K562 (cell line): ENCODE results near the gene GASK1B. TPM values are rescaled to one million over a fixed set of nuclear protein-coding genes. Genes with fewer than 3 reads are reported as not detected.

Source experiments
- ATAC-seq: fragments of 200-7000 bp; cut with Tn5 transposase; 3 replicates; pipeline ENCODE4 v1.9.1; 2020; ENCODE audit warnings: moderate library complexity
- BruUV-seq: library from RNA; stranded (reverse); fragments of 400-500 nt; replicated peaks from 2 replicates; lab custom pipeline; 2021; lab: Mats Ljungman, UMichigan
- CTCF ChIA-PET: fragments of 300-600 bp; formaldehyde crosslinking; extraction: SDS; loops from one replicate; lab custom pipeline; 2021; ENCODE audit warnings: low intra/inter-chr PET ratio; lab: Yijun Ruan, JAX
- POLR2A ChIA-PET: fragments of 300-600, 350-650 bp; sonication (Branson Sonifier 250); formaldehyde crosslinking; extraction: SDS; loops from one replicate; lab custom pipeline; 2021; ENCODE audit warnings: antibody characterized with exemption, inconsistent platforms; lab: Yijun Ruan, JAX
- DNase-seq, 4 experiments: peaks; one replicate each; pipeline versions ENCODE4 v3.0.0 to v3.0.0-alpha.2; 2011 to 2018; ENCODE audit warnings: low spot score in 3 of 4, mixed read lengths in 3 of 4; ENCODE audit errors: extremely low read depth in 1 of 4
- FAIRE-seq: peaks from 2 replicates; lab custom pipeline; 2011; peaks lifted over from hg19 to GRCh38; lab: Jason Lieb, UNC
- H2AFZ ChIP-seq: 2 replicates; pipeline ENCODE4 v1.6.0; 2011; ENCODE audit warnings: low read depth, low read length, control low read depth, inconsistent platforms
- H3K27ac ChIP-seq: fragments of 200-600 bp; 3 replicates; pipeline ENCODE4 v1.8.0; 2011; ENCODE audit warnings: low read depth, mild to moderate bottlenecking, control low read depth, inconsistent platforms, low read length, moderate library complexity, mixed read lengths; ENCODE audit errors: extremely low read depth
- H3K27me3 ChIP-seq, 2 experiments: fragments of 300-600 bp in 1 of 2; 2 replicates in 1 of 2; 3 replicates in 1 of 2; pipeline versions ENCODE4 v1.6.0 to v1.8.0; 2011; ENCODE audit warnings: inconsistent platforms in 2 of 2, low read length in 2 of 2, mild to moderate bottlenecking in 1 of 2, mixed read lengths in 1 of 2, moderate library complexity in 1 of 2; ENCODE audit not compliant: control insufficient read depth in 2 of 2, insufficient read depth in 2 of 2
- H3K36me3 ChIP-seq: fragments of 300-600 bp; 3 replicates; pipeline ENCODE4 v1.8.0; 2011; ENCODE audit warnings: mild to moderate bottlenecking, low read length, inconsistent platforms; ENCODE audit not compliant: control insufficient read depth, insufficient read depth
- H3K4me1 ChIP-seq, 2 experiments: fragments of 200-600 bp in 1 of 2; replicated peaks in 1 of 2; 2 replicates in 1 of 2; 3 replicates in 1 of 2; pipeline versions ENCODE4 v1.5.1 to v1.8.0; 2011; ENCODE audit warnings: inconsistent platforms in 2 of 2, low read length in 2 of 2, mild to moderate bottlenecking in 1 of 2, mixed read lengths in 1 of 2, moderate library complexity in 1 of 2; ENCODE audit not compliant: control insufficient read depth in 2 of 2, insufficient read depth in 2 of 2
- H3K4me2 ChIP-seq: 2 replicates; pipeline ENCODE4 v1.6.1; 2011; ENCODE audit warnings: low read length, control low read depth, inconsistent platforms, mixed read lengths; ENCODE audit not compliant: insufficient read depth
- H3K4me3 ChIP-seq: fragments of 200-600 bp; sonication (generic), shearing (Covaris generic); 2 replicates; pipeline ENCODE4 v1.5.1; 2016; ENCODE audit warnings: control low read depth, inconsistent platforms
- H3K79me2 ChIP-seq: fragments of 200-600 bp; 3 replicates; pipeline ENCODE4 v1.8.0; 2011; ENCODE audit warnings: low read length, inconsistent platforms; ENCODE audit not compliant: control insufficient read depth, insufficient read depth
- H3K9ac ChIP-seq, 2 experiments: 2 replicates each; pipeline versions ENCODE4 v1.6.0 to v1.6.1; 2011; ENCODE audit warnings: low read depth in 2 of 2, low read length in 2 of 2, control low read depth in 1 of 2, inconsistent platforms in 1 of 2, mild to moderate bottlenecking in 1 of 2, mixed read lengths in 1 of 2; ENCODE audit not compliant: insufficient read depth in 1 of 2
- H3K9me1 ChIP-seq: one replicate; pipeline ENCODE4 v1.6.0; 2011; ENCODE audit warnings: inconsistent platforms, mild to moderate bottlenecking, low read length, moderate library complexity; ENCODE audit not compliant: control insufficient read depth, insufficient read depth
- H3K9me3 ChIP-seq: replicated peaks from 2 replicates; pipeline ENCODE4 v1.5.1; 2011; ENCODE audit warnings: low read depth, low read length, inconsistent platforms; ENCODE audit not compliant: control insufficient read depth, insufficient read depth
- H4K20me1 ChIP-seq: replicated peaks from 2 replicates; pipeline ENCODE4 v1.6.1; 2011; ENCODE audit warnings: low read length, inconsistent platforms, mixed read lengths; ENCODE audit not compliant: control insufficient read depth, insufficient read depth
- AFF4 ChIP-seq: sonication (generic); formaldehyde crosslinking; IDR thresholded peaks from 2 replicates; pipeline ENCODE4 v1.8.0; 2023; ENCODE audit warnings: mild to moderate bottlenecking, missing genetic modification reagents
- ARID1B ChIP-seq: fragments of 450-650 bp; IDR thresholded peaks from 2 replicates; pipeline ENCODE4 v1.6.1; 2016; ENCODE audit warnings: antibody characterized with exemption, mild to moderate bottlenecking, inconsistent platforms
- ATF3 ChIP-seq, 2 experiments: fragments of 450-650 bp in 1 of 2; sonication (generic) in 1 of 2; formaldehyde crosslinking in 1 of 2; IDR thresholded peaks in 1 of 2; conservative IDR thresholded peaks in 1 of 2; 2 replicates each; pipeline versions ENCODE4 v1.6.1 to v1.8.1; 2016 to 2023; ENCODE audit warnings: mild to moderate bottlenecking in 2 of 2, moderate library complexity in 2 of 2, inconsistent platforms in 1 of 2, missing genetic modification reagents in 1 of 2
- CEBPG ChIP-seq, 3 experiments: fragments of 200-800 bp in 1 of 3; sonication (Bioruptor generic) in 1 of 3; sonication (generic) in 1 of 3; formaldehyde crosslinking in 1 of 3; IDR thresholded peaks in 2 of 3; conservative IDR thresholded peaks in 1 of 3; 2 replicates each; pipeline versions ENCODE4 v1.6.1 to v1.8.0; 2016 to 2022; ENCODE audit warnings: missing compliant biosample characterization in 2 of 3, missing genetic modification characterization in 2 of 3, mild to moderate bottlenecking in 1 of 3, missing genetic modification reagents in 1 of 3
- EHMT2 ChIP-seq: fragments of 450-650 bp; IDR thresholded peaks from 2 replicates; pipeline ENCODE4 v1.6.1; 2018; ENCODE audit warnings: antibody characterized with exemption
- EP300 ChIP-seq: IDR thresholded peaks from 2 replicates; pipeline ENCODE4 v1.6.1; 2012; ENCODE audit warnings: low read length, improper control_type of control experiment
- GABPA ChIP-seq: fragments of 200-800 bp; sonication (Bioruptor generic); conservative IDR thresholded peaks from 2 replicates; pipeline ENCODE4 v1.6.1; 2016; ENCODE audit warnings: low read depth, missing genetic modification characterization, missing compliant biosample characterization
- HDGF ChIP-seq: fragments of 450-650 bp; IDR thresholded peaks from 2 replicates; pipeline ENCODE4 v1.6.1; 2016
- POLR2B ChIP-seq: fragments of 450-650 bp; IDR thresholded peaks from 2 replicates; pipeline ENCODE4 v1.6.1; 2018; ENCODE audit warnings: low read depth; ENCODE audit not compliant: partially characterized antibody
- POLR3A ChIP-seq: IDR thresholded peaks from 2 replicates; pipeline ENCODE4 v1.6.1; 2011; ENCODE audit warnings: borderline replicate concordance, mild to moderate bottlenecking, moderate library complexity; ENCODE audit not compliant: insufficient read length, insufficient read depth; ENCODE audit errors: extremely low read depth
- RFX1 ChIP-seq: fragments of 450-650 bp; IDR thresholded peaks from 2 replicates; pipeline ENCODE4 v1.6.1; 2016; ENCODE audit warnings: mild to moderate bottlenecking, moderate library complexity
- SMARCA4 ChIP-seq: fragments of 450-650 bp; IDR thresholded peaks from 2 replicates; pipeline ENCODE4 v1.6.1; 2016
- SMARCA5 ChIP-seq: fragments of 450-650 bp; IDR thresholded peaks from 2 replicates; pipeline ENCODE4 v1.6.1; 2016
- SNAPC5 ChIP-seq: fragments of 250-450 bp; sonication (Bioruptor Pico); IDR thresholded peaks from 2 replicates; pipeline ENCODE4 v1.8.0; 2021; ENCODE audit warnings: moderate library complexity, mild to moderate bottlenecking, inconsistent platforms
- TAF9B ChIP-seq: fragments of 450-650 bp; IDR thresholded peaks from 2 replicates; pipeline ENCODE4 v1.6.1; 2018; ENCODE audit warnings: mild to moderate bottlenecking; ENCODE audit not compliant: partially characterized antibody
- TRIM24 ChIP-seq, 2 experiments: fragments of 450-650 bp; IDR thresholded peaks; 2 replicates each; pipeline ENCODE4 v1.6.1; 2016
- XRCC5 ChIP-seq: fragments of 200-400 bp; formaldehyde crosslinking; IDR thresholded peaks from 2 replicates; pipeline ENCODE4 v1.6.1; 2017; ENCODE audit warnings: low read depth, mild to moderate bottlenecking, low read length
- YBX1 ChIP-seq: fragments of 450-650 bp; IDR thresholded peaks from 2 replicates; pipeline ENCODE4 v1.7.1; 2016; ENCODE audit warnings: mild to moderate bottlenecking
- ZBTB17 ChIP-seq: fragments of 450-650 bp; formaldehyde crosslinking; IDR thresholded peaks from 2 replicates; pipeline ENCODE4 v1.4.0; 2020; ENCODE audit warnings: mild to moderate bottlenecking
- ZNF384 ChIP-seq: IDR thresholded peaks from 2 replicates; pipeline ENCODE4 v1.6.1; 2012; ENCODE audit warnings: low read depth, low read length, improper control_type of control experiment
- ZNF583 ChIP-seq: fragments of 250-450 bp; sonication (Bioruptor Pico); IDR thresholded peaks from 2 replicates; pipeline ENCODE4 v1.4.0; 2020
- WGBS: fragments of 100-300 bp; shearing (Covaris generic); methylation state at CpG from one replicate; pipeline ENCODE4 v1.1.6; 2016; ENCODE audit warnings: low coverage, mixed read lengths; ENCODE audit not compliant: insufficient coverage; ENCODE audit errors: missing lambda C conversion rate; 5-methylcytosine and 5-hydroxymethylcytosine counted together
- in situ Hi-C: fragments of 300-500 bp; cut with MboI; formaldehyde crosslinking; loops from 4 replicates; pipeline ENCODE4 v1.15.0; 2018; ENCODE audit warnings: inconsistent platforms, mixed read lengths
- intact Hi-C: fragments of 100-400 bp; cut with micrococcal nuclease; formaldehyde crosslinking; loops from 2 replicates; pipeline ENCODE4 v1.14.2; 2022
- polyA plus RNA-seq, 8 experiments: library from polyadenylated mRNA; depleted of rRNA in 4 of 8; stranded (reverse) in 5 of 8; unstranded in 3 of 8; fragments of >200 nt; fragmentation: Nextera tagmentation in 2 of 8; fragmentation: Illumina TruSeq in 1 of 8; extraction: Ambion mirVana in 2 of 8; extraction: Trizol in 1 of 8; gene quantifications; 2 replicates each; pipeline versions ENCODE4 v1.2.1 to v1.2.3, GENCODE V29; 2011 to 2014; ENCODE audit warnings: inconsistent platforms in 1 of 8, missing spikeins in 1 of 8
- total RNA-seq, 7 experiments: library from RNA; depleted of rRNA in 6 of 7; stranded (reverse); fragments of >200 nt in 6 of 7; fragmentation: Illumina TruSeq in 2 of 7; extraction: Trizol in 2 of 7; gene quantifications; 2 replicates each; pipeline versions ENCODE4 v1.2.1 to v1.2.3, GENCODE V29; 2011 to 2021; ENCODE audit warnings: low replicate concordance in 1 of 7

Gene GASK1B
- total and polyA plus RNA-seq, 9 of the 15 experiments (the other 6 are each of a cell fraction or from before 2014, with no cell fraction given), result 0.13 to 1.2 (median 0.61) TPM

DNA sequence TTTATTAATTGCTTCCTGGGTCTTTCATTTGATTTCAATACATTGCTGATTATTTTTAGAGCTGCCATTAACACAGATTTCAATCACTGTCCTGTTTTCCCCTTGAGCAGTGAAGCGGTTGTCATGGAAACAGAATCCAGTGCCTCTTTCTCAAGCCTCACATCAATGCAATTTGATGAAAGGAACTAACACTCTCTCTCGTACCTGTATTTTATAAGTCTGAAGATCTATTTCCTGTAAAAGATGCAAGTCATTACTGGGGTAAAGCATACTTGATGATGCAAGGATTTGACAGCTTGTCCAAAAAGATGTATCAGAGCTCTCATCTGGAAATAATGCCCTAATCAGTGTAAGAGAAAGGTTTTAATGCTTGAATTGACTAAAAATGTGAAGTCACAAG lies 17.9 kb upstream of the GASK1B start:
- no TSS peak for BruUV-seq
- ChIA-PET CTCF (no interaction called here), POLR2A (no interaction called here)
- Histone ChIP-seq H4K20me1 (no peaks in the 10 kb centered on the region), H3K27ac (no peak overlapping the region), H3K36me3 (no peaks in the 10 kb centered on the region), H3K9me1 (no peaks in the 10 kb centered on the region), H3K4me3 (no peak overlapping the region), H2AFZ (no peak overlapping the region), H3K27me3 (no peaks in the 10 kb centered on the region), H3K4me1 (no peaks in the 10 kb centered on the region), H3K9me3 (no peaks in the 10 kb centered on the region), H3K79me2 (no peaks in the 10 kb centered on the region), H3K4me2 (no peak overlapping the region), H3K9ac (no peak overlapping the region)
- ATAC-seq, result 0 out of 3 replicates have a peak, but pooled peaks have one; percentile 38
- no peak for DNase-seq
- intact Hi-C loops, result loop anchor here (10.0 kb wide), 1 partner anchor 434 kb away; no protein-coding TSS in a partner anchor
- 6% methylated on average over 2 of the region's 2 CpGs for WGBS
- in situ Hi-C loops, result loop anchor here (5.0 kb wide), 1 partner anchor 62 kb away; no protein-coding TSS in a partner anchor
- FAIRE-seq, result no peak
- TF ChIP-seq ZBTB17 (CRISPR knock-in tag), result no peak
- TF ChIP-seq CEBPG (CRISPR knock-in tag; IDR thresholded peaks at IDR 0.05), result no peak
- TF ChIP-seq CEBPG (tag; conservative IDR thresholded peaks at IDR 0.05 in 1 of 2, IDR thresholded peaks at IDR 0.05 in 1 of 2), result peak; percentile 54 to 57; a peak in 3 of 4 replicates
- no peak for TF ChIP-seq POLR2B
- TF ChIP-seq POLR3A, result no peak
- no peak for TF ChIP-seq ZNF384
- peak; percentile 80 for TF ChIP-seq ATF3 (IDR thresholded peaks at IDR 0.05)
- no peak for TF ChIP-seq ATF3 (CRISPR knock-in tag; conservative IDR thresholded peaks at IDR 0.05)
- peak; percentile 11; the same call in 1 of the 2 replicates for TF ChIP-seq ARID1B
- peak; percentile 31 to 62; a peak in 2 of 4 replicates for TF ChIP-seq TRIM24 (IDR thresholded peaks at IDR 0.05)
- no peak for TF ChIP-seq SNAPC5 (CRISPR knock-in tag)
- TF ChIP-seq ZNF583 (CRISPR knock-in tag), result no peak
- TF ChIP-seq AFF4 (CRISPR knock-in tag), result no peak
- TF ChIP-seq YBX1, result no peak
- TF ChIP-seq SMARCA4, result no peak
- TF ChIP-seq SMARCA5, result no peak
- no peak for TF ChIP-seq EHMT2
- peak; percentile 27; the same call in 1 of the 2 replicates for TF ChIP-seq GABPA (tag)
- TF ChIP-seq XRCC5, result no peak
- TF ChIP-seq TAF9B, result no peak
- no peak for TF ChIP-seq HDGF
- peak; percentile 82 for TF ChIP-seq RFX1
- TF ChIP-seq EP300, result peak; percentile 9; the same call in 1 of the 2 replicates
